Hematopoietic multipotent progenitor cell (in vitro differentiated cells): ENCODE measurements around the gene GIPC2. TPM values are rescaled to one million over a fixed set of nuclear protein-coding genes. Genes with fewer than 3 reads are reported as not detected.
A peak's percentile ranks its signal among the peaks of the same experiment; 100 is the strongest.
"Not testable (repeated sequence)": the region's sequence is repeated elsewhere in the genome, so short reads cannot be mapped to it uniquely, and the experiment has no call there.

Experiments
- DNase-seq, 3 donors: peaks; one replicate each; pipeline ENCODE4 v3.0.0-alpha.2; 2011 to 2015; ENCODE audit warnings: low read depth in 2 of 3, low spot score in 2 of 3
- total RNA-seq: library from RNA; depleted of rRNA; stranded (reverse); fragments of >200 nt; gene quantifications from one replicate; pipeline ENCODE4 v1.2.3, GENCODE V29; 2012

The GIPC2 gene
- total RNA-seq, 1 donor = 0.54 TPM

- no peak for DNase-seq
Observed at GRCh38 chr1:78091886-78092285, 46.1 kb downstream of the GIPC2 start.

- no peak for DNase-seq
Observed at GRCh38 chr1:78092643-78093042, 46.9 kb downstream of the GIPC2 start.

- no peak for DNase-seq
Observed at GRCh38 chr1:78093560-78093959, 47.8 kb downstream of the GIPC2 start.

GRCh38 chr1:78094639-78095038, 48.9 kb downstream of the GIPC2 start:
- DNase-seq = no peak

GRCh38 chr1:78095593-78095992, 49.8 kb downstream of the GIPC2 start:
- DNase-seq = no peak

- DNase-seq = no peak
Observed at GRCh38 chr1:78096017-78096416, 50.3 kb downstream of the GIPC2 start.

- DNase-seq = no peak
Observed at GRCh38 chr1:78096976-78097375, 51.2 kb downstream of the GIPC2 start.

- DNase-seq = no peak
Observed at GRCh38 chr1:78101051-78101450, 55.3 kb downstream of the GIPC2 start.

GRCh38 chr1:78101514-78101913, 55.7 kb downstream of the GIPC2 start:
- no peak for DNase-seq

GRCh38 chr1:78102082-78102481, 56.3 kb downstream of the GIPC2 start:
- DNase-seq = no peak

- no peak for DNase-seq
Observed at GRCh38 chr1:78102916-78103315, 57.1 kb downstream of the GIPC2 start.

- DNase-seq = no peak
Observed at GRCh38 chr1:78104322-78104721, 58.6 kb downstream of the GIPC2 start.

- DNase-seq = not testable (repeated sequence)
Observed at GRCh38 chr1:78109659-78110058, 63.9 kb downstream of the GIPC2 start.

- DNase-seq = no peak
Observed at GRCh38 chr1:78113156-78113916, 67.6 kb downstream of the GIPC2 start.

- DNase-seq = peak; percentile 31 to 86 (median 70)
Observed at GRCh38 chr1:78114034-78114956, 68.5 kb downstream of the GIPC2 start.

- DNase-seq = not testable (repeated sequence)
Observed at GRCh38 chr1:78120485-78120884, 74.7 kb downstream of the GIPC2 start.

GRCh38 chr1:78121710-78122109, 75.9 kb downstream of the GIPC2 start:
- DNase-seq = no peak

- DNase-seq = no peak
Observed at GRCh38 chr1:78122389-78122788, 76.6 kb downstream of the GIPC2 start.

- no peak for DNase-seq
Observed at GRCh38 chr1:78126506-78126905, 80.7 kb downstream of the GIPC2 start.

- no peak for DNase-seq
Observed at GRCh38 chr1:78132174-78132947, 86.6 kb downstream of the GIPC2 start.

GRCh38 chr1:78132948-78133322, 87.2 kb downstream of the GIPC2 start:
- no peak for DNase-seq
